Ishikawa (cell line): ENCODE data around the gene DCC.

ENCODE experiments used
- CEBPB ChIP-seq: IDR thresholded peaks from 2 replicates; pipeline ENCODE4 v1.6.1; 2012
- CREB1 ChIP-seq: IDR thresholded peaks from 2 replicates; pipeline ENCODE4 v1.6.1; 2012; ENCODE audit warnings: low read depth
- EGR1 ChIP-seq: IDR thresholded peaks from 2 replicates; pipeline ENCODE4 v1.6.1; 2012
- EP300 ChIP-seq: IDR thresholded peaks from 2 replicates; pipeline ENCODE4 v1.6.1; 2012; ENCODE audit warnings: borderline replicate concordance
- FOXM1 ChIP-seq: IDR thresholded peaks from 2 replicates; pipeline ENCODE4 v1.6.1; 2012; ENCODE audit warnings: low read depth, borderline replicate concordance
- NFIC ChIP-seq: IDR thresholded peaks from 2 replicates; pipeline ENCODE4 v1.6.1; 2012
- RAD21 ChIP-seq: IDR thresholded peaks from 2 replicates; pipeline ENCODE4 v1.6.1; 2012; ENCODE audit warnings: low read depth
- TAF1 ChIP-seq: IDR thresholded peaks from 2 replicates; pipeline ENCODE4 v1.6.1; 2012; ENCODE audit warnings: low read depth, mild to moderate bottlenecking
- TCF12 ChIP-seq: IDR thresholded peaks from 2 replicates; pipeline ENCODE4 v1.6.1; 2012; ENCODE audit warnings: low read depth
- TEAD4 ChIP-seq: IDR thresholded peaks from 2 replicates; pipeline ENCODE4 v1.6.1; 2012
- YY1 ChIP-seq: IDR thresholded peaks from 2 replicates; pipeline ENCODE4 v1.6.1; 2012; ENCODE audit warnings: low read depth
- ZBTB7A ChIP-seq: IDR thresholded peaks from 2 replicates; pipeline ENCODE4 v1.6.1; 2012; ENCODE audit warnings: low read depth
- TF ChIP-seq, protein P1 (sequence below): IDR thresholded peaks from 2 replicates; pipeline ENCODE4 v1.6.1; 2012
- TF ChIP-seq, protein P2 (sequence below): IDR thresholded peaks from 2 replicates; pipeline ENCODE4 v1.6.1; 2012; ENCODE audit warnings: low read depth, mild to moderate bottlenecking
- TF ChIP-seq, protein P3 (sequence below): IDR thresholded peaks from 2 replicates; pipeline ENCODE4 v1.6.1; 2012

Gene DCC

DNA sequence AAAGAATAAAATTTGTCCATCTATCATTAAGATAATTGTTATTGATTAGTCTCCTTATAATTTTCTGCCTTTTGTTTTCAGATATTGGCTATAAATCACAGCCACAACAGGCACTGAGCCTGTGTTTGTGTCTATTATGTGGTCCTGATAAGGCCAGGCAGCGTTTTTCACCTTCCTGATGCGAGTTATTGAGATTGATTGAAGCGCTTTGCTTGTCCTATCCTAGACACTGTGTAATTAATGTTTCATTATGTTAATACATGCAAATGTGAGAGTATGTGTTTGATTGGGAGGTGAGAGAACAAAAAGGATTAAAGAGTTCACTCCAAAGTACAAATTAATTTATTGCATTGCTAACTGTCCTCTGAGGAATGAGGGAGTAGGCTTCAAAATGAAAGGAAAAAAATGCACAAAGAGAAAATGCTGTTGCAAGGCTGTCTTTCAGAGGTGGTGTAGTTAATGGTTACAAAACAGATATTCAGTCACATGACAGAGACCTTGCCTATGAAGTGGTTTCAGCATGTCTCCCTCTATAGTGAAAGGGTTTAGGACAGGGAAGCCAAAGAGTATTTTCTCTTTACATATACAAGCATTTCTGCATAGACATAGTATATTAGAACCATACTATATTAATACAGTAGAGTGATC, 391.1 kb downstream of the DCC start:
- TF ChIP-seq NFIC = no peak
- TF ChIP-seq CEBPB = no peak
- TF ChIP-seq TAF1 = no peak
- no peak for TF ChIP-seq ZBTB7A
- TF ChIP-seq EGR1 = no peak
- TF ChIP-seq RAD21 = no peak
- no peak for TF ChIP-seq CREB1
- TF ChIP-seq, protein P1, sequence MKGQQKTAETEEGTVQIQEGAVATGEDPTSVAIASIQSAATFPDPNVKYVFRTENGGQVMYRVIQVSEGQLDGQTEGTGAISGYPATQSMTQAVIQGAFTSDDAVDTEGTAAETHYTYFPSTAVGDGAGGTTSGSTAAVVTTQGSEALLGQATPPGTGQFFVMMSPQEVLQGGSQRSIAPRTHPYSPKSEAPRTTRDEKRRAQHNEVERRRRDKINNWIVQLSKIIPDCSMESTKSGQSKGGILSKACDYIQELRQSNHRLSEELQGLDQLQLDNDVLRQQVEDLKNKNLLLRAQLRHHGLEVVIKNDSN = no peak

DNA sequence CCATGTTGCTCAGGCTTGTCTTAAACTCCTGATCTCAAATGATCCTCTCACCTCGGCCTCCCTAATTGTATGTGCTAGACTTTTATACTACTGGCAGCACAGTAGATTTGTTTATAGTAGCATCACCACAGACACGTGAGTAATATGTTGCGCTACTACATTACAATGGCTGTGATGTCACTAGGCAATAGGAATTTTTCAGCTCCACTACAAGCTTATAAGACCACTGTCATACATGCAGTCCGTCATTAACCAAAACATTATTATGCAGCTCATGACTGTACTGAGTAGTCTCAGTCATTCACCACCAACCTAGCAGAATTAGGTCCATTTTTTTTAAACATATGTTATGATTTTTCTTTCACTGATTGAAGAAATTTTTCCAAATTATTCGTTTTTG, 398.9 kb downstream of the DCC start:
- TF ChIP-seq TEAD4 (no peak), EP300 (no peak), CEBPB (no peak), EGR1 (no peak), CREB1 (no peak), NFIC (no peak), RAD21 (no peak), TCF12 (no peak), TAF1 (no peak), FOXM1 (no peak), ZBTB7A (no peak), YY1 (no peak)
- TF ChIP-seq, protein P2, sequence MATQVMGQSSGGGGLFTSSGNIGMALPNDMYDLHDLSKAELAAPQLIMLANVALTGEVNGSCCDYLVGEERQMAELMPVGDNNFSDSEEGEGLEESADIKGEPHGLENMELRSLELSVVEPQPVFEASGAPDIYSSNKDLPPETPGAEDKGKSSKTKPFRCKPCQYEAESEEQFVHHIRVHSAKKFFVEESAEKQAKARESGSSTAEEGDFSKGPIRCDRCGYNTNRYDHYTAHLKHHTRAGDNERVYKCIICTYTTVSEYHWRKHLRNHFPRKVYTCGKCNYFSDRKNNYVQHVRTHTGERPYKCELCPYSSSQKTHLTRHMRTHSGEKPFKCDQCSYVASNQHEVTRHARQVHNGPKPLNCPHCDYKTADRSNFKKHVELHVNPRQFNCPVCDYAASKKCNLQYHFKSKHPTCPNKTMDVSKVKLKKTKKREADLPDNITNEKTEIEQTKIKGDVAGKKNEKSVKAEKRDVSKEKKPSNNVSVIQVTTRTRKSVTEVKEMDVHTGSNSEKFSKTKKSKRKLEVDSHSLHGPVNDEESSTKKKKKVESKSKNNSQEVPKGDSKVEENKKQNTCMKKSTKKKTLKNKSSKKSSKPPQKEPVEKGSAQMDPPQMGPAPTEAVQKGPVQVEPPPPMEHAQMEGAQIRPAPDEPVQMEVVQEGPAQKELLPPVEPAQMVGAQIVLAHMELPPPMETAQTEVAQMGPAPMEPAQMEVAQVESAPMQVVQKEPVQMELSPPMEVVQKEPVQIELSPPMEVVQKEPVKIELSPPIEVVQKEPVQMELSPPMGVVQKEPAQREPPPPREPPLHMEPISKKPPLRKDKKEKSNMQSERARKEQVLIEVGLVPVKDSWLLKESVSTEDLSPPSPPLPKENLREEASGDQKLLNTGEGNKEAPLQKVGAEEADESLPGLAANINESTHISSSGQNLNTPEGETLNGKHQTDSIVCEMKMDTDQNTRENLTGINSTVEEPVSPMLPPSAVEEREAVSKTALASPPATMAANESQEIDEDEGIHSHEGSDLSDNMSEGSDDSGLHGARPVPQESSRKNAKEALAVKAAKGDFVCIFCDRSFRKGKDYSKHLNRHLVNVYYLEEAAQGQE = no peak
- TF ChIP-seq, protein P1 = no peak
- TF ChIP-seq, protein P3, sequence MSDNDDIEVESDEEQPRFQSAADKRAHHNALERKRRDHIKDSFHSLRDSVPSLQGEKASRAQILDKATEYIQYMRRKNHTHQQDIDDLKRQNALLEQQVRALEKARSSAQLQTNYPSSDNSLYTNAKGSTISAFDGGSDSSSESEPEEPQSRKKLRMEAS = no peak

DNA sequence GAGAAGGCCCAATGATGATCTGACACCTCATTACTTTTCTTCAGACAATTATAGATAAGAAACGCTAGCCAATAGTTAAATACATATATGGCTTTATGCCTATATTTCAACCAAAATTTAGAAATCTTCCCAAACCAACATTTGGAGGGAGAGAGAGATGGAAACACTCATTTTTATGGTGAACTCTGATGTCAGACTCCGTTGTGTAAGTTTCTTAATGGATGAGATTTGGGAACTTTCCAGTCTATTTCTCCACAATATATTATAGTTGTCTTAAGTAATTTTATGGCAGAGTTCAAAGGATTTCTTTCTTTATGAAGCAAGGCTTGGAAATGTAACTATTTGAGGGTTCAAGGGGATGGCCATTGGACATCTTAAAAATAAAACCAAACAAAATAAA, 407.0 kb downstream of the DCC start:
- TF ChIP-seq CEBPB (no peak), TCF12 (no peak), TEAD4 (no peak), NFIC (no peak), TAF1 (no peak)

DNA sequence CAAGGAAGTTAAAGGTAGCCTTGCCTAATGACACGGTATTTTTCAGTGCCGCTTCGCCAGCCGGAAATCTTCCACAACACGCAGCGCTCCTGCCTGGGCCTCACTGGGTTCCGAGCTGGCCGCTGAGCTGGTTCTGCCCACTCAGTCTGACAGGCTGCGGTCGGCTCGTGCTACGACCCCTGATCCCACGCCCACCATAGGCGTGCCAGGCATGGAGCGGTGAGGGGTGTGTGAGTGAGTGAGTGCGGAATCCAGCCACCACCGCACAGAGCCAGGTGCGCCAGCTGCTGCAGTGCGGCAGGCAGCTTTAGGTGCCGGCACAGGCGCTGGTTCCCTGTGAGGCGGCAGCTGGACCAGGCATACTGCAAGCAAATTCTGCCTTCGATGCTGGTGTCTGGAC, 407.9 kb downstream of the DCC start:
- TF ChIP-seq TCF12 (no peak), TEAD4 (no peak)

DNA sequence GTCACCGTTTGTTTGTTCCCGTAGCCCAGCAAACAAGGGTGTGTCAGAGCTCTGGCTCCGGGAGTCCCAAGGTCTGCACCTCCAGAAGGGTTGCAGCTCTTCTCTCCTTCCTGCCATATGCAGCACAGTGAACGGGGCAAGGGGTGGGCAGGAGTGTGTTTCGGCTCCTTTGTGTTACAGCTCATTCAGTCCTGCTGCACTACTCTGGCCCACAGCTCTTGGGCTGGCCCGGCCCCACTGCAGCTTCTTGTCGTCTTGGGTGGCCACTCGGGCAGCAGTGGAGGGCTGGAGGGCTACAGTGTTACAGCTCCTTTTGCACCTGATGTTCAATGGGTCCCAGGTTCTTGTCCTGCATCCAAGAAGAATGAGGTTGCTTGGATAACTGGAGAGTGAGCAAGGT, 408.3 kb downstream of the DCC start:
- TF ChIP-seq RAD21 (no peak), TAF1 (no peak), FOXM1 (no peak), NFIC (no peak), YY1 (no peak), CREB1 (no peak), EP300 (no peak), CEBPB (no peak), TCF12 (no peak), TEAD4 (no peak), ZBTB7A (no peak), EGR1 (no peak)
- TF ChIP-seq, protein P2 = no peak
- TF ChIP-seq, protein P3 = no peak
- TF ChIP-seq, protein P1 = no peak

DNA sequence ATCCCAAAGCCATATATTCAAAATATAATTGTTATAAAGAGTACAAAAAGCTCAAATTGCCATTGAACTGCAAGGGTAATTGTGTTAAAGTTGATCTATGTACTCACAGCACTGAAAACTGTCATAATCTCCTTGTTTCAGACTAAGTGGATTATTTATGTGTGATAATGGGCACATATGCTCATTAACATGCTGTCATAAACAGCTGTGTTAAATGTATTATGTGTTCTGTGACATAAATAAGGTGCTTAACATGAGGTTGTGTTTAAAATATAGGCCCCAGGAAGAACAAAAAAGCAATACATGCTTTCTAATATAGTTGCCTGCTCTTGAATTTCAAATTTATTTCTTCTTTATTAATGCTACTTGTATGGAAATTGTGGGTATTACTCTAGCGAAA, 409.5 kb downstream of the DCC start:
- TF ChIP-seq EP300 (no peak), TAF1 (no peak)
